Mesodermal cell (in vitro differentiated cells): ENCODE data around the gene GNAL.
"Not testable (repeated sequence)": the region's sequence is repeated elsewhere in the genome, so short reads cannot be mapped to it uniquely, and the experiment has no call there.

Experiments used
- H3K27ac ChIP-seq: 2 replicates; pipeline ENCODE4 v1.7.0; 2013; ENCODE audit warnings: mild to moderate bottlenecking, low read depth, low read length, moderate library complexity; ENCODE audit not compliant: severe bottlenecking
- H3K36me3 ChIP-seq: 2 replicates; pipeline ENCODE4 v1.7.1; 2013; ENCODE audit warnings: mild to moderate bottlenecking, low read length, moderate library complexity; ENCODE audit not compliant: control insufficient read depth, insufficient read depth
- H3K4me1 ChIP-seq: one replicate; pipeline ENCODE4 v1.7.1; 2013; ENCODE audit warnings: mild to moderate bottlenecking, low read length; ENCODE audit not compliant: insufficient read depth, control insufficient read depth, poor library complexity, severe bottlenecking
- H3K4me3 ChIP-seq: 2 replicates; pipeline ENCODE4 v1.7.0; 2013; ENCODE audit warnings: low read length, control low read depth, mild to moderate bottlenecking; ENCODE audit not compliant: insufficient read depth, poor library complexity, severe bottlenecking; ENCODE audit errors: extremely low read depth
- H3K9me3 ChIP-seq: 2 replicates; pipeline ENCODE4 v1.7.1; 2013; ENCODE audit warnings: mild to moderate bottlenecking, low read length, moderate library complexity; ENCODE audit not compliant: control insufficient read depth
- WGBS, 2 experiments: methylation state at CpG; one replicate each; pipeline ENCODE4 v1.1.5; 2013; ENCODE audit warnings: missing lambda C conversion rate in 2 of 2; ENCODE audit not compliant: insufficient coverage in 2 of 2; 5-methylcytosine and 5-hydroxymethylcytosine counted together

The GNAL gene

DNA sequence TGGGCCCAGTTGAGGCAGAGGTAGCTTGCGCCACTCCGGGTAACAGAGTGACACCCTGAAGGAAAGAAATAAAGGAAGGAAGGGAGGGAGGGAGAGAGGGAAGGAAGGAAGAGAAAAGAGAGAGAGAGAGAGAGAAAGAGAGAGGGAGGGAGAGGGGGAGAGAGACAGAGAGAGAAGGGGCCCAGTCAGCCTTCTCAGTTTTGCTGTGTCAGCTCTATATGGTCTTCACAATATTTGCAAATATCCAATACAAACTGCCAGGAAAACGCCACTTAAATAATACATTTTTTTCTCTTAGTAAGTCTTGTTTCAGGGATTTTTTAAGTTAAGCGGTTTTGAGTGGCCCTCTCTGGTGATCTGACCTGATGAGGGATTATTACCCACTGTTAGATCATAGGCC lies 156.6 kb downstream of the GNAL start:
- no peak overlapping the region for H3K27ac ChIP-seq
- 100% methylated on average over 2 of the region's 4 CpGs; no CpG with 5 or more reads in 1 of the 2 experiments for whole genome bisulfite sequencing, 2 experiments
- H3K4me1 ChIP-seq, result peaks cover 8% of the 10 kb centered on the region
- no peak overlapping the region for H3K4me3 ChIP-seq
- H3K36me3 ChIP-seq, result no peaks in the 10 kb centered on the region
- H3K9me3 ChIP-seq, result no peaks in the 10 kb centered on the region

DNA sequence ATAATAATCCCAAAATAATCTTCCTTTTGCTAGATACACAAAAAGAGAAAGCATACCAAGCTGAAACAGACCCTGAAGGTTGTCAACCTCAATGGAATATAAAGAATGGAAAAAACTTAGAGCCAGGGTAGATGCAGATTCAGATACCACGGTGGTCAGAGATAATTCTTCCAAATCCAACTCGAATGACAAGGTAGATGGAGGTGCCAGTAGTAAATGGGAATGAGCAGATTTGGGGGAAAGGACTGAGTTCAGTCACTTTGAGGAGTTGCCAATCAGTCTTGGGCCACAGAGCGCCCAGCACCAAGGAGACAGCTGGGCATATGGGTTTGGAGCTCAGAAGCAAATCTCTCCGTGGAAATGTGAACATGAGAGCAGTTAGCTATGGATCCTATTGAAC lies 158.7 kb downstream of the GNAL start:
- Histone ChIP-seq H3K27ac (no peak overlapping the region), H3K9me3 (no peaks in the 10 kb centered on the region), H3K36me3 (no peaks in the 10 kb centered on the region), H3K4me1 (peaks cover 9% of the 10 kb centered on the region), H3K4me3 (no peak overlapping the region)
- 92 to 93% methylated on average over 4 of the region's 4 CpGs for WGBS, 2 experiments

DNA sequence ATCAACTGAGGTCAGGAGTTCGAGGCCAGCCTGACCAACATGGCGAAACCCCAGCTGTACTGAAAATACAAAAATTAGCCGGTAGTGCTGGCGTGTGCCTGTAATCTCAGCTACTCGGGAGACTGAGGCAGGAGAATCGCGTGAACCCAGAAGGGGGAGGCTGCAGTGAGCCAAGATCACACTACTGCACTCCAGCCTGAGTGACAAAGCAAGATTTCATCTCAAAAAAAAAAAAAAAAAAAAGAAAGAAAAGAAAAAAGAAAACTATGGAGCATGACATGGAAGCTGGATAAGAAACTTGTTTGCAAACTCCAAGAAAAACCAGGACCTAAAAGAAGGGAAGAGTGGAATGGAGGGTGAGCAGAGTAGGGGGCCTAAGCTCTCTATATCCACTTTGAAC lies 160.2 kb downstream of the GNAL start:
- Histone ChIP-seq H3K4me1 (peaks cover 16% of the 10 kb centered on the region), H3K27ac (no peak overlapping the region), H3K4me3 (no peak overlapping the region), H3K9me3 (no peaks in the 10 kb centered on the region), H3K36me3 (peaks cover 5% of the 10 kb centered on the region)
- 96 to 99% methylated on average over 5 to 7 of the region's 7 CpGs for WGBS, 2 experiments

DNA sequence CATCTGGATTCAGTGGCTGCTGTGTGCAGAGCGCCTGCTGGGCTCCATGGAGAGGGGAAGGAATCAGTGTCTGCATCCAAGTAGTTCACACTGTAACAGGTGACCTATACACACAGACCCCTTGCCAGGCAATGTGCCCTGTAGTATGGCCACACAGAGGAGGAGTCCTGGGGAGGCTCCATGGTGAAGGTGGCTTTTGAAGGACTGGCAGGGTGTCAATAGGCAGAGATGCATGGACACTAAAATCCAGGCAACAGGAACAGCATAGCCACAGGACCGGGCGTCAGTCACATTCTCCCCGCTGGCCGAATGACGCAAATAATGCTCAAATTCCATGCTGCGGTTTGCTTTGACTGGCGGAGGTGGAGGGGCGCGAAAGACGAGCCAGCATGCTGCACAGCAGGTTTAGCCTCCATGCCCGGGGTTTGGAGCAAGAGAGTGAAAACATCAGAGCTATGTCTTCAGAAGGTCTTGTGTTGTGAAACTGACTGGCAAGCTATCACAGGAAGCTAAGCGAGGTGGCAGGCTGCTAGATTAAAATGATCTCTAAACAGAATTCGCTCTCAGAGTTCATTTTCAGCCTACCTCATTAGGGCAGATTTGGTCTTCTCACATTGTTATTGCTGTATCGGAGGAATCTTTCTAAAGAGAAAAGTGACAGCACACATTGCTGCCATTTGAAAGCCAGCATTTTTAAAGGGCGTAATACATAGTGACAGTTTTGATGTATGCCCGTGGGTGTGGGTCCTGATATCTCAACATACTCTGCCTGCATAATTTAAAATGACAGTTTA lies 161.0 kb downstream of the GNAL start:
- WGBS, 2 experiments, result 77 to 80% methylated on average over 14 of the region's 17 CpGs
- H3K9me3 ChIP-seq, result no peaks in the 10 kb centered on the region
- no peak overlapping the region for H3K4me3 ChIP-seq
- peaks cover 10% of the 10 kb centered on the region for H3K36me3 ChIP-seq
- peaks cover 16% of the 10 kb centered on the region for H3K4me1 ChIP-seq
- H3K27ac ChIP-seq, result peak overlapping the region; percentile 95

DNA sequence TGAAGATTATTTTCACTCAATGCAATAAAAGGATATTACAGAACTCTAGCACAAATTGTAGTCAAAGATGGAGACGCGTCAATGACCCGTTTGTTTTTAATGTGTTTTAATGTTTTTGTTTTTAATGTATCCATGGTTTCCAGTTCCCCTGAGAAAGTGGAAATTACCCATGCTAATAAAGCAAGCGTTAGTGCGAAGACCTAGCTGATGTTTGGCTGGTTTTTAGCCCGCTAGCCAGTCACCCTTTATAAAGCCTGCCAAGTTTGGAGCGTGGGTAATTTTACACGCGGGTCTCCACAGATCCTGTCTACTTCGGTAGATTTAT lies 161.7 kb downstream of the GNAL start:
- H3K4me3 ChIP-seq, result peak overlapping the region; percentile 97
- 13 to 24% methylated on average over 3 to 10 of the region's 10 CpGs for WGBS, 2 experiments
- H3K4me1 ChIP-seq, result peaks cover 18% of the 10 kb centered on the region
- peaks cover 10% of the 10 kb centered on the region for H3K36me3 ChIP-seq
- H3K9me3 ChIP-seq, result no peaks in the 10 kb centered on the region
- peak overlapping the region; percentile 95 for H3K27ac ChIP-seq

DNA sequence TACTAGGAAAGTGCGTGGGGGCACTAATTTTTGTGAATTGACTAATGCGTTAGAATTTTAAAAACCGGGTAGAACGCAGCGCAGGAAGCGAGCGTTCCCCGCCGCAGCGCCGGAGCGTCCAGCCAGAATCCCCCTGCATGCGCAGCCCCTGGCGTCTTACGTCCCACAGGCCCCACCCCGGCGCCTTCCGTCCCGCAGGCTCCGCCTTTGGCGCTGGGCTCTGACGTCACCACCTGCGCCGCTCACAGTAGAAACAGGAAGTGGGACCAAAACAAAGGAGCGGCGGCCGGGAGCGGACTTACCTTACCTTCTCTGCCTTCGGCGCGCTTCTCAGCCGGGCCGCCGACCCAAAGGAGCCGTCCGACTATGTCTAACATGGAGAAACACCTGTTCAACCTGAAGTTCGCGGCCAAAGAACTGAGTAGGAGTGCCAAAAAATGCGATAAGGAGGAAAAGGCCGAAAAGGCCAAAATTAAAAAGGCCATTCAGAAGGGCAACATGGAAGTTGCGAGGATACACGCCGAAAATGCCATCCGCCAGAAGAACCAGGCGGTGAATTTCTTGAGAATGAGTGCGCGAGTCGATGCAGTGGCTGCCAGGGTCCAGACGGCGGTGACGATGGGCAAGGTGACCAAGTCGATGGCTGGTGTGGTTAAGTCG lies 162.2 kb downstream of the GNAL start, which contains the start of gene CHMP1B:
CHMP1B (plus strand) TSS at position 268 of the 660 bp plus-strand sequence; CDS start at position 367, 99 bp downstream.
- H3K4me1 ChIP-seq, result peaks cover 23% of the 10 kb centered on the region
- peak within 1 kb of the TSS; percentile 97 for H3K4me3 ChIP-seq
- H3K36me3 ChIP-seq, result peaks cover 10% of the 10 kb centered on the region
- WGBS, 2 experiments, result 0% methylated on average over 39 to 52 of the region's 53 CpGs
- no peaks in the 10 kb centered on the region for H3K9me3 ChIP-seq
- H3K27ac ChIP-seq, result peak within 1 kb of the TSS; percentile 95

DNA sequence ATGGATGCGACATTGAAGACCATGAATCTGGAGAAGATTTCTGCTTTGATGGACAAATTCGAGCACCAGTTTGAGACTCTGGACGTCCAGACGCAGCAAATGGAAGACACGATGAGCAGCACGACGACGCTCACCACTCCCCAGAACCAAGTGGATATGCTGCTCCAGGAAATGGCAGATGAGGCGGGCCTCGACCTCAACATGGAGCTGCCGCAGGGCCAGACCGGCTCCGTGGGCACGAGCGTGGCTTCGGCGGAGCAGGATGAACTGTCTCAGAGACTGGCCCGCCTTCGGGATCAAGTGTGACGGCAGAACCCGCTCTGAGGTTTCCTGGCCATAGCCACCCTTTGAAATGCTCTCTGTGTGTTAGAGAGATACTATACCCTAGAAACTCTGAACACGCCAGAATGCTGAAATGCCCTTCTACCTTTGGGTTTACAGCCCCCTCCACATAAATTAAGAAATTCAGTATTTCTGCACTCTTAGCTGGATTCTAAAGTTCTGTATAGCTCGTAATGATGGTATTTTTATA lies 162.8 kb downstream of the GNAL start:
- peak overlapping the region; percentile 95 for H3K27ac ChIP-seq
- no peaks in the 10 kb centered on the region for H3K9me3 ChIP-seq
- H3K36me3 ChIP-seq, result peaks cover 10% of the 10 kb centered on the region
- peaks cover 27% of the 10 kb centered on the region for H3K4me1 ChIP-seq
- peak overlapping the region; percentile 97 for H3K4me3 ChIP-seq
- 2% methylated on average over 19 to 21 of the region's 23 CpGs for WGBS, 2 experiments

DNA sequence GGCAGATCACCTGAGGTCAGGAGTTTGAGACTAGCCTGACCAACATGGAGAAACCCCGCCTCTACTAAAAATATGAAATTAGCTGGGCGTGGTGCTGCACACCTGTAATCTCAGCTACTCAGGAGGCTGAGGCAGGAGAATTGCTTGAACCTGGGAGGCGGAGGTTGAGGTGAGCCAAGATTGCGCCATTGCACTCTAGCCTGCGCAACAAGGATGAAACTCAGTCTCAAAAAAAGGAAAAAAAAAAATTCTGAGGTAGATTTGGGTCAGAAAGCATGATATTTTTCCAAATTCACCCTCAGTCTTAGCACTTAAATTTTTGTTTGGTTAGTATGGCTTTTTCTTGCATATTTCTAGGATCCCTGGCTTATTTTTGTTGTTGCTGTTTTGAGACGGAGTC lies 165.5 kb downstream of the GNAL start:
- H3K27ac ChIP-seq, H3K36me3 ChIP-seq, H3K9me3 ChIP-seq, H3K4me3 ChIP-seq: not testable (repeated sequence)
- 95 to 100% methylated on average over 6 of the region's 6 CpGs for WGBS, 2 experiments
- peaks cover 47% of the 10 kb centered on the region for H3K4me1 ChIP-seq

DNA sequence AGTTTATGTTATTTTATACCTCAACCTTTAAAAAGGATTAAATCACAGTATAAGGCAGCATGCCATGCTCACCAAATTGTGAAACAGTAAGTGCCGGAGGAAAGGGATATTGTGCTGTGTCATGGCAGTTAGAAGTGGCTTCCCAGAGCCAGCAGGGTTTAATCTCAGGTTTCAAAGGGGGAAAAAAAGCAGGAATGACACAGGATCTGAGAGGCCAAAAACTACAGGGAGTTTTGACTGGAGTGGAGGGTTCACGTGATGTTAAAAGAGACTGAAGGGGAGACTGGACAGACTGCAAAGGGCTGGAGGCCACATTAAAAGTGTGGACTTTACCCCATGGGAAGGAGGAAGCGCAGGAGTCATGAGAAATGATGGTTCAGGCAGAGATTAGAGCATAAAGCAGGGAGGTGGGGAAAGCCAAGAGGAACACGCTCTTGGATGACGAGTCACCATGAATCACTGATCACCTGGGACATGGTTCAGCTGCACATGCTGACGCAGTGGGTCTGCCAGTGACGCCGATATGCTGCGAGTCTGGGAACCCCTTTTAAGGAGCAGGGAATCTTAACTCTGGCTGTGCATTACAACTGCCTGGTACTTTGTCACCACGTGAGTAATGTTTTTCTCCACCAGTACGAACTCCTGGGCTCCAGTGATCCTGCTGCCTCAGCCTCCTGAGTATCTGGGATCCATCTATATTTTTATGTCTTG lies 168.3 kb downstream of the GNAL start:
- Histone ChIP-seq H3K4me3 (no peak overlapping the region), H3K27ac (peak overlapping the region; percentile 98), H3K9me3 (no peaks in the 10 kb centered on the region), H3K4me1 (peaks cover 53% of the 10 kb centered on the region), H3K36me3 (peaks cover 10% of the 10 kb centered on the region)
- 38 to 45% methylated on average over 10 of the region's 11 CpGs for WGBS, 2 experiments

DNA sequence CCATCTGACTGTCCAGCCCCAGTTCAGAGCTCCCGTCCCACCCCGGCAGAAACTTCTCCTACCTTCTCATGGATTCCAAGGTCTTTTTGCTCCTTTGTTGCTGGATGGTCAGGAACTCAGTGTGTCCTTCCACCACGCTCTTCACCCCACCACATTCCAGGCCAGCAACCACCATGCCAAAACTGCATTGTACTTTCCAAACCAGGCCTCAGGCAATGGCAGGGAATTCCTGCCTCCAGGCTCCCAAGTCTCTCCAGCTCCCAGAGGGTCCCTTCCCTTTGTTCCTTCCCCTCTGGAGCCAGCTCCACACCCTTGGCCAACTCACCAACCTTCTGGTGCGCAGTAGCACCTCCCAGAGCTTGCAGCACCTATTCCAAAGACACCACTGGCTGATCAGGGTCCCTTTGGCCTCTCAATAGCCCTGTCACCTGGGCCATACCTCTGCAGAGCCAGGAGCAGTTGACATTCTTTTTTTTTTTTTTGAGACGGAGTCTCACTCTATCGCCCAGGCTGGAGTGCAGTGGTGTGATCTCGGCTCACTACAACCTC lies 170.3 kb downstream of the GNAL start:
- Histone ChIP-seq H3K36me3 (peaks cover 5% of the 10 kb centered on the region), H3K27ac (no peak overlapping the region), H3K4me1 (peaks cover 50% of the 10 kb centered on the region), H3K4me3 (no peak overlapping the region), H3K9me3 (no peaks in the 10 kb centered on the region)
- 93 to 100% methylated on average over 3 to 4 of the region's 7 CpGs for WGBS, 2 experiments
